ENCODE results near the gene FBXL5.

Gene FBXL5

DNA sequence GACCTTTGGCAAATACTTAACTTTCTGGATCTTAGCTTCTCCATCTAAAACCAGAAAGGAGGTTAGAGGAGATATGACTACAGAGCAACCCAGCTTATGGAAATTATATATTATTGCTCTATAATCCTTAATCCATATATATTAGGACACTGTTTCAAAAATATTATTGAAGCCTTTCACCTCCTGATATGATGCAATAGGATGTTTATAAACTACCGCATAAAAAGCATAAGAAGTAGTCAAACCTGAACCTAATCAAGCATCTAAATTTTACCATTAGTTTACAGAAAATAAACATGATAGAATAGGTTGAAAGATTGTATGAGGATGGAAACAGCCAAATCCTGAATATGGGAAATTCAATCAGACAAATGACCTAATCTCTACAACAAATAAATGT is 20.9 kb upstream of the FBXL5 start:
- no peak for DNase-seq (ENCODE audit: low read depth in 2 of 2)

DNA sequence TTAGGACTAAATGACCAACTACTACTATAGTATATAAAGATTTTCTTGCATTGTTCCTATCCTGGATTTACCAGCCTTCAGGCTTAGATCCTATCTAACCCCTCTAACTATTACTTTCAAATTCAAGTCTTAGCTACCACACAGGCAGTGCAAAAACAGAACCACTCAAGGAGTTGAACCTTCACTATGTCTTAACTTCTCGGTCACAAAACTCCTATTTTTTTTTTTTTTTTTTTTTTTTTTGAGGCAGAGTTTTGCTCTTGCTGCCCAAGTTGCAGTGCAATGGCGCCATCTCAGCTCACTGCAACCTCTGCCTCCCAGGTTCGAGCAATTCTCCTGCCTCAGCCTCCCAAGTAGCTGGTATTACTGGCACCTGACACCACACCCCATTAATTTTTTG is 20.2 kb upstream of the FBXL5 start:
- no peak for DNase-seq (ENCODE audit: low read depth in 2 of 2)

DNA sequence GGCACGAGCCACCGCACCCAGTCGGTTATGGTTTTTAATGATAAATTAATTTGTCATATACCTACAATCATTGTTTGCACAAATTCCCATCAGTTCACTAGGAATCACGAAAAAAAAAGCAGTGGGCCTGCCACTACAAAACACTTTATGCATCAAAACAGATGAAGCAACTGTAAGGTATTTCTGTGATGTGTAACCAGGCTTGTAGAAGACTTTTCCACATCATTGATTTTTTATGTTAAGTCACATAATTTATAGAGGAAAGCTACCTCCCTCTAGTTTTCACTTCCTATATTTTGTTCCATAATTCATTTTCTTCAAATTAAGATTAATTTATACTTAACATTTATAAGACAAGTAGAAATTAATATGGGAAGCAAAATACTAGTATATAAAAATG is 19.8 kb upstream of the FBXL5 start:
- no peak for DNase-seq (ENCODE audit: low read depth in 2 of 2)

DNA sequence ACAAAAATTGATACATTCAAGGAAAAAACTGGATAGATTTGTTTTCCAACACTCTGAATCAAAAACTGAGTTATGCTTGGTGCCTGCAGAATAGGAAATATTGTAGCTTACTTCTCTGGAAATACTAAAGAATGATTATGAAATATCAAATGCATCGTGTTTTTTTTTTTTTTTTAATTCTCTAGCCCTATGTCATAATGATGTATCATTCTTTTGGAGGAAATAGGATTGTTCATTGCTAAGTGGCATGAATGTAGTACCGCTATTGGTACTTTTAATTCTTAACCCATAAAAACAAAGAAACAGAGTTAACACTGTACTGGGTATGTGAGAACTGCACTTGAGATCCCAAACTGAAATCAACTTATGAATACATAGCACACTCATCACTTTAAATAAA is 18.9 kb upstream of the FBXL5 start:
- DNase-seq (ENCODE audit: low read depth in 2 of 2): no peak

DNA sequence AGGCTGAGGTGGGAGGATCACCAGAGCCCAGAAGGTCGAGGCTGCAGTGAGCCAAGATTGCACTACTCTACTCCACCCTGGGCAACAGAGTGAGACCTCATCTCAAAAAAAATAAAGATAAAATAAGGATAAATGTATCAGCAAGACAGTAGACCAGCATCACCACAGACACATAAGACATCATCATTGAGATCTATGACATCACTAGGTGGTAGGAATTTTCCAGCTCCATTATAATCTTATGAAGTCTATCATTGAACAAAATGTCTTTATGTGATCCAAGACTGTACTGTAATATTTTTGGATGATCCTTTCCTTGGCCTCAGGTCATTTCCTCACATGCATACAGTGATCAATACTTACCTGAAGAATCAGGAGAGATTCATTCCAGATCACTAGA is 18.2 kb upstream of the FBXL5 start:
- DNase-seq (ENCODE audit: low read depth in 2 of 2): no peak

DNA sequence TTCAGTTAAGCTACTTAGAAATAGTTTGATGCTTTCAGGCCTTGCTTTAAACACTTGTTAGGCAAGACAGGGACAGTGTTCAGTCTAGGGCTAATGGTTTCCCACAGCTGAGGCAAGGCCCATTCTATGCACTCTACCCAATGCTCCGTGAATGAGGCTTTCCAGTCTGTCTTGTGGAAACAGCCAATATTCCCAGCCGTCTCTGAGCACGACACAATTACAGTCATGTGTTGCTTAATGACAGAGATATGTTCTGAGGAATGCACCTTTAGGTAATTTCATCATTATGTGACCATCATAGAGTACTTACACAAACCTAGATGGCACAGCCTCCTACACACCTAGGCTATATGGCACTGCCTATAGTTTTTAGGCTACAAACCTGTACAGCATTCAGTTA is 16.9 kb upstream of the FBXL5 start:
- no peak for DNase-seq (ENCODE audit: low read depth in 2 of 2)

DNA sequence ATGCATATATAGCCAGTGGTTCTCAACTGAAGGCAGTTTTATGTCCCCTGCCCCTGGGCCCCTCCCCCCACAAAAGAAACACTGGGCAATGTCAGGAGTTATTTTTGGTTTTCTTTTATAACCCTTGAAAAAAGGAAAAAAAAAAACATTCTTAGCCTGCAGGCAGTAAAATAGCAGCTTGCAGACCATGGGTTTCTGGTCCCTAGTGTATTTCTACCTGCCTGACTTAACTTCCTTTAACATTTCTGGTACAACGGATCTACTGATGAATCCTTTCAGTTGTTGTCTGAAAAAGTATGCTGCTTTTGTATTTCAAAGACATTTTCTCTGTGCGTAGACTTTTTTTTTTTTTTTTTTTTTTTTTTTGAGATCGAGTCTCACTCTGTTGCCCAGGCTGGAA is 15.4 kb upstream of the FBXL5 start:
- DNase-seq (ENCODE audit: low read depth in 2 of 2): no peak

DNA sequence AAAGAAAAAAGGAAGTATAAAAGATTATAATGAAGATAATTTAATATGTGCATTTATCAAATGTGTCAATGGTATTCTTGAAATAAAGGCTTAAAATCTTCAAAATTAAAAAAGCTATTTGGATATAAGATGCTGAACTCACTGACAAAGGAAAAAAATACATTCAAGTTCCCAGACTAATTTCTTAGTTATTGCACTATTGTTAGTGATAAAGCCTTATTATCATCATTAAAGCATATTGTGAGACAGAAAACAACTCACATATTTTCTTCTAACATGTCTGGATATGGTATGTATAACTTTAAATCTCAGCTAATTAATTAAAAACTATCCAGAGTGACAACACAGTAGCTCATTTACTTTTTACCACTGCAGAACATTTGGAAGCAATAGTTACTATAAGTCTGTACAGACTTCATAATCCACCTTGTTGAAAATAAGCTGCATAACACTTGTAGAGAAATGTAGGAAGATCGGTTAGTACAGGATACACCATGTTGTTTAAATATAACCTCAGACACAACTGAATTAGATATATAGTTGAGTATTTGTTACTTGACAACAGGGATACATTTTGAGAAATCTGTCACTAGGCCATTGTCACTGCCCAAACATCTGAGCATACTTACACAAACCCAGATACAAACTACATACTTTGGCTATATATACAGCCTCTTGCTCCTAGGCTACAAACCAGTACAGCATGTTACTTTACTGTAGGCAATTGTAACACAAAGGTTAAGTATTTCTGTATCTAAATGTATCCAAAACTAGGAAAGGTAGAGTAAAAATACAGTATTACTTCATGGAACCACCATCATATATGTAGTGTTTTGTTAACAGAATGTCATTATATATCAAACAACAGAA is 13.6 kb upstream of the FBXL5 start:
- no peak for DNase-seq (ENCODE audit: low read depth in 2 of 2)

DNA sequence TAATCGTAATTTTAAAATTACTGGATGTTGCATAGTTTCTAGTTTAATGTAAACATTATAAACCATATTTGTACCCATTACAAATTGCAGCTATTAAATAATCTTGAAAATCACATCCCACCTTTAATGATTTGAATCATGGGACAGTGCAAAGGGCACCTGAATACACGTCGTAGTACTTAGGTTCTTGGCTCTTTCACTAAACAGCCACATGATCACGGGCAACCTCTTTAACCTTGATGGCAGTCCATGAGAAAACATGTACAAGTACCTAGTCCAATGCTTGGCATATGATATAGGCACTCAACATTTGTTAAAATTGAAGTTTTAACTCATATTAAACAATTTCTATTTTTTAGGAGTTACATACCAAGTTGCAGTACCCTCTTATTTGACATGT is 11.8 kb upstream of the FBXL5 start:
- DNase-seq (ENCODE audit: low read depth in 2 of 2): no peak

DNA sequence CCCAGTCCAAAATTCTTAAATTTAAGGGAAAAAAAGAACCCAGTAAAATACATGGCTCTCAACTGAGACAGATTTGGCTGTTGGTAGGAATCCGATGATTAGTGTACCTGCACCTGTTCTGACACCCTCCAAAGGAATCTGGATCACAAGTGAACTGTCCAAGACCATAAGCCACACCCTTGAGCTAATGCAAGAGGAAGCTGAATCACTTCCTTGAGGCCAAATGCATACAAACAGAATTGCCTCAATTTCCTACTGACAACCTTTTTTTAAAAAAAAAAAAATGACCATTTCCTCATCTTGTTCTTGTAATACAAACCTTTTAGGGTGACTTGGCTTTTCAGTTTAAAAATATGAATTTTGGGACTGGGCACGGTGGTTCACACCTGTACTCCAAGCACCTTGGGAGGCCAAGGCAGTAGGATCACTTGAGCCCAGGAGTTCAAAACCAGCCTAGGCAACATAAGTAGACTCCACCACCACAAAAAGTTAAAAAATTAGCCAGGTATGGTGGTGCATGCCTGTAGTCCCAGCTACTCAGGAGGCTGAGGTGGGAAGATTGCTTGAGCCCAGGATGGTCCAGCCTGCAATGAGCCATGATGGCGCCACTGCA is 10.7 kb upstream of the FBXL5 start:
- no peak for DNase-seq (ENCODE audit: low read depth in 2 of 2)

DNA sequence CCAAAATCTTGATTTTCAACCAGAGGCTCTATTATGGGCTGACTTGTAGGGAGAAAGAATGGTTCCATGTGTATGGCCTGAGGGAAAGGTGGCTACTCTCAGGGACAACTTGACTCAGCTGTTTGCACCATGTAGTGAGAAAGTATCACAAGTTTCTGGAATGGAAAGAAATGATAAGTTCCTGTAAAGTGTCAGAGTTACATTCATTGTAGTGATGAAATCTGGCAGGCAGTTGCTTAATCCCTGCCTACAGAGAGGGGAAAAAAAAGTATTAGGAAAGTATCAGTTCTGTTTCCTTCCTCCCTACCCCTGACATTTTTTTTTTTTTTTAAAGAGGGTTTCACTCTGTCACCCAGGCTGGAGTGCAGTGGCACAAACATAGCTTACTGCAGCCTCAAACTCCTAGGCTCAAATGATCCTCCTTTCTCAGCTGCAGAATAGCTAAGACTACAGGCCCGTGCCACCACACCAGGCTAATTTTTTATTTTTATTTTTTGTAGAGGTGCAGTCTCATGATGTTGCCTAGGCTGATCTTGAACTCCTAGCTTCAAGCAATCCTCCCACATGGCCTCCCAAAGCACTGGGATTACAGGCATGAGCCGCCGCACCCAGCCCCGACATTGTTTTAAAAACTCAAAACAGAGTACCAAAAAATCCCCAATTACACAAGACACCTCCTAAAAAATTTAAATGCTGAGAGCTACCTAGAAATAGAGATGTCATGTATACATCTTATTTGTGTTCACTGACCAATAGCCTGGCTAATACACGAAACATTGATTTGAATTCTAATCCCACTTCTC is 4.8 kb upstream of the FBXL5 start:
- DNase-seq (ENCODE audit: low read depth in 2 of 2): no peak

DNA sequence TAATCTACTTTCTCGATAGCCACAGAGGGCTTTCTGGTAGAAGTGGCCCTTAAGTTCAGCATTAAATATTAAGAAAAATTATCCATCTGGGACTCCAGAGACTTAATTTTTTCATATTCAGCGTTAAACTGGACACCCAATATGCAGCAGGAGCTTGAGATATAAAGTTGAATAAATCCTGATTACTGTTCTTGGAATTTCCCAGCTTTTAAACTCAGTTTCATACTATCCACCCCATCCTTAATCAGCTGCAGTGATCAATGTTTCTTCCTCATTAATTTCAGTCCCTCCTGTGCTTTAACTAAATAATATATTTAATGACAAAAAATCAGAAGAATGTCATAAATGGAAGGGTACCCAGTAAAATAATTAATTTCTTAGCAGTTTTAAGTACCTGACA is 3.6 kb upstream of the FBXL5 start:
- no peak for DNase-seq (ENCODE audit: low read depth in 2 of 2)

DNA sequence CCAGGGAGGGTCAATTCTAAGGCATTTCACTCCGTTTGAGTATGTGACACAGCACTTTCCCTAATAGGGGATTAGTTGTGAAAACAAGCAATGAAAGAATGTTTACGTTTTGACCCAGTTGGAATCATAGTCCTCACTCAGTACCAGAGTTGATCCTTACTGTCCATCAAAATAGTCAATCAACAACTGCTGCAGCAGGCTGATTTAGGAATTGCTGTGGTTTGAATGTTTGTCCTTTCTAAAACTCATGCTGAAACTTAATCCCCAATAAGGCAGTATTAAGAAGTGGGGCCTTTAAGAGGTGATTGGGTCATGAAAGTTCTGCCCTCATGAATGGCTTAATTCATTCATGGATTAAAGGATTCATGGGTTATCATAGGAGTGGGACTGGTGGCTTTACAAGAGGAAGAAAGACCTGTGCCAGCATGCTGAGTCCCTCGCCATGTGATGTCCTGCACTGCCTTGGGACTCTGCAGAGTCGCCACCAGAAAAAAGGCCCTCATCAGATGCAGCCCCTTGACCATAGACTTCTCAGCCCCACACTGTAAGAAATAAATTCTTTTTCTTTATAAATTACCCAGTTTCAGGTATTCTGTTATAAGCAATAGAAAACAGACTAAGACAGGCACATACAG is 3.1 kb upstream of the FBXL5 start:
- no peak for DNase-seq (ENCODE audit: low read depth in 2 of 2)

DNA sequence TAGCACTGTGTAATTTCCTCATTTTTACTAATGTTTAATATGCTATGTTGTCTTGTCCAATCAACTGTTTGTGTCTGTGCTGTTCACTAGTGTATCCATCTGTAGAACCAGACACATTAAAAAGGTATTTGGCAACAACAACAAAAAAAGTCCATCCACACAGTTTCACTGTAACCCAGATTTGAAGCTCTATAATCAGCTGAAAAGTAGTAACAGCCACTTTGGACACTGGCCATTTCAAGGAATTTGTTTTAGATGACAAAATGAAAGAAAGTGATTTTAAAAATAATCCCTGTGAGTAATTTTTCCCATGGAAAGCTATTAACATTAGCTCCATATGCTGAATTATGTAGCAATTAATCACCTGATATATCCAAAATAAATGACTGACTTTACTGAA is 2.2 kb upstream of the FBXL5 start:
- DNase-seq (ENCODE audit: low read depth in 2 of 2): no peak

DNA sequence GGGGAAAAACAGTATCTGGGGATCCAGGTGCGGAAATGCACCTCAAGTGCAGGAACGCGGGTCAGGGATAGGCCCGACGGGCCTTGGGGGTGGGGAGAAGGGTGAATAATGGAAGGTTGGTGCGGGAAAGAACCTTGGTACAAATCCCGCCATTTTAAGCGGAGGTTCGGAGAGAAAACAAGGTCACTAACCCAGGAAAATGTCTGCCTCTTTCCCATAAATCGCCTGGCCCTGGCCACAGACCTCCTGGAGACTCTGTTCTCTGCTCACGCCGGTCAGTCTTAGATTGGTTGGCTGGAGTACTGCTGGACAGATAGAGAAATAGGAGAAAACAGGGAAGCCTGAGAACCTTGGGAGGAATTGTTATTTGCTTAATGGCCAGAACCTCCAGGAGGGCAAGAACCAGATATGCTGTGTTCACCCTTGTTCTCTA is 897 bp upstream of the FBXL5 start:
- DNase-seq (ENCODE audit: low read depth in 2 of 2): no peak

DNA sequence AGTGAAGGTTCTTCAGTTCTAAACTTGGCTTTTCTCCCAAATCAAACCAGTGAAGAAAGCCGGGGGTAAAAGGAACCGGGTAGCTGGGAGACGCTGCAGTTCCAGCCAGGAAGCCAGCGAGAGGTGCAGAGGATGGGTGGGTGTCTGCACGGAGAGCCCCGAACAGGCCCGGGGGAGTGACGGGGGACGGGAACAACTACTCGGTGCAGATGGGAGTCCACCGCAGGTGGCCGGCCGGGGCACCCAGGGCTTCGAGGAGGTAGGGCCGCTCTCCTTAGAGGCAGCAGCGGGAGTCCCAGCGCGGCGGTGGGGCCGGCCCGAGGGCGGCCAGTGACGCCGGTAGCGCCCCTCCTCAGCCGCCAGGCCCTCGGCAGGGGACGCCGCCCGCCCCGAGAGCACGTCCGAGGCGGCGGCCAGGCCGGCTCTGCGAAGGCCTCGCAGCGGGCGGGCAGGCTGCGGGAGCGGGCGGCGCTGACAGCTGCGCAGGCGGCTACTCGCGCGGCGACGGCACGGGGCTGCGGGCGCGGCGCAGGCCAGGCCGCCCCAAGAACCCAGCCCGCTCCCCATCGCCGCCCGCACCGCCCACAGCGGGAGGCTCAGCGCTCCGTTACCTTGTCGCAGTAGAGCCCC is 449 bp downstream of the FBXL5 start:
- peak in 1 of 2 donors; percentile 15 for DNase-seq (ENCODE audit: low read depth in 2 of 2)

DNA sequence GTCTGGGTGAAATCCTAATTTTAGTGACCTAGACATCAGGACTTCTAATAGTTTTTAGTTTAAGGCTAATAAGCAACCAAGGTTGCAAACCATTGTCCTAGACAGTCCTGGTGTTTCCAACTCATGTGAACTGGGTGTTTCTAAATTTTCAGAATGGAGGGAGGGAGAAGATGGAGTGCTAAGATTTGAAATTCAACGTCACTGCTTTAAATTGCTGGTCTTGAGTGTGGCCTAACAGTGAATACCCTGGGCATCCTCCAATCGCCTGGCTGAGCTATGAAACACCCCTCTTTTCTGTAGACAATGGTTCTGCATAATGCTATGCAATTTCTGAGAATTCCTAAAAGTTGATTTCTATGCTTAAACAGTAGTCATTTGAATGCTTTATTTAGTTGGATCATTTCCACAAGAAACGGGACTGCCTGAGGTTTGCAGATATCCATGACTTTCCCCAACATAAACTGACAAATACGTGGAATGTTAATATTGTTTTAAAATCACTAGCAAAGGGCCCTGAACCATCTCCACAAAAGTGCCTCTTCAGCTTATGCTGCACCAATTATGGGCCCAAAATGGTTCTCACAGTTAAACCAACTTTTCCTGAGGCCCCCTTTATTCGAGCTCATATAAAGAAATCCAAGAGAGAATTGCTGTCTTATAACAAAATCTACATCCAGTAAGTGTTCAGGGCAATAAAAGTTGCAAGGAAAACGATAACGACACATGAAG is 1.1 kb downstream of the FBXL5 start:
- no peak for DNase-seq (ENCODE audit: low read depth in 2 of 2)

DNA sequence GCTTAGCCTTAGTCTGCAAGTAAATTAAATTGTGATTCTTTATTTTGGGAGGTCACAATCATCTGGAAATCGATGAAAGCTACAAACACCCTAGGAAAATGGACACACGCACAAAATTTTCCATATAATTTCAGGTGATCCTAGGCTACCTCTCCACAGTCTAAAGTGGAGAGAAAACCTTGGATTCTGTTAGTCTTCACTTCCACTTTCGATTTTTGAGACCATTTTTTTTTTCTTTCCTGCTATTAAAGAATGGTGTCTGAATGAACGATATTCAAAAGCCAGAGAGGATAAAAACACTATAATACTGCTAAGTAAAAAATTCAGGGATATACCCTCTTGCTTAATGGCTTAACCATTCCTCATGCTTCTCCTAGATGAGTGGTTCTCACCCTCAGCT is 1.7 kb downstream of the FBXL5 start:
- DNase-seq (ENCODE audit: low read depth in 2 of 2): no peak

DNA sequence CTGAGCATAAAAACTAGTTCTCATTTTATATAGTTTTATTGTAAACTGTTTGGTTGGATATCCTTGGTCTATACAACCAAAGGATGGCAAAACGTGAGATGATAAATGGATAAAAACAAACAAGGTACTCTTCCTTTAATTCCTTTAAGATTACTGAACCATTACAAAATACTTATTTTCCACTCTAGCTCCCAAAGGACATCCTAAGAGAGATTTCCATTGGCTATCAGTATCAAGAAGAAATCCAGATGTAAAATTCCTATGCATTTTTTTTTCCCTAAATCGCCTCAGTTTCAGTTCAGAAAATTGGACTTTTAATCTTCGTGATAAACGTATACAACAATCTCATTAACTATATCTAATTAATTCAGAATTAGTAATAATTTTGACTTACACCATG is 2.3 kb downstream of the FBXL5 start:
- no peak for DNase-seq (ENCODE audit: low read depth in 2 of 2)

DNA sequence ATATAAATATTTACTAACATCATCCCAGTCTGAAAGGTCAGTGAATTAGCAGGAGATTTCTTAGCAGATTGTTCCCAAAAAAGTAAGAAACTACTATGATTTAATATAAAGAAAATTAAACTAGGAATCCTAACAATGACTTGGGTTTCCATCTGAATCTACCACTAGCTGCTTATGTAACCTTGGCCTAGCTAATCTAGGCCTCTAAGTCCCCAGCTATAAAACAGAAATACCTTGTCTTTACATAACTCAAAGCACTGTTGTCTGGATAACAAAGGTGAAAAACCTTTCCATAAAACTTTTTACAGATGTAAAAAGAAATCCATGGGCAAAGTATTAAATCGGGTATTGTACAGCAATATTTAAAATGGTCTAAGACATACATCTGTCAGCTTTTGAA is 3.0 kb downstream of the FBXL5 start:
- DNase-seq (ENCODE audit: low read depth in 2 of 2): no peak

DNA sequence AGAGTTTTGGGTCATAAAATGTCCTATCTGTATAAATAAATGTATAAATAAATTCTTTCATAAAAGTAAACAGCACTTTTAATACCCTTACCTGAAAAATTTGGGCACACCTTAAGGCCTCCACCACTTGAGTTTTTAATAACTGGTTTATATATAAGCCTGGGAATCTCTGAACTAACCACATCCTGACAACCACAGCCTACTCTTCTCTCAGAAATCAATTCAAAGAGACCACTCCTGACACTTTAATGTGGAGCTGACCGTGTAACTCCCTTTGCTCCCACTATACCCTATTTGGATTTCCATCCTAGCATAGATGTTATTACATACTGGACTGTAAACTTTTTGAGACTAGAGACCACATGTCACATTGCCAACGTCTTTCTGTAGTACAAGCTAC is 3.5 kb downstream of the FBXL5 start:
- no peak for DNase-seq (ENCODE audit: low read depth in 2 of 2)

Data from stimulated activated CD4-positive, alpha-beta T cell treated with anti-CD3 and anti-CD28 coated beads, Interleukin-1b, Interleukin-23, amount 100 ng/mL, for 1 hour (primary cell).